Spleen (tissue), 7 donors: ENCODE measurements around the gene IVL.

ENCODE experiments used
- CTCF ChIP-seq, 11 experiments: fragments of 200-600 bp in 7 of 11; fragments of 450-650 bp in 4 of 11; sonication (generic) in 4 of 11; IDR thresholded peaks in 8 of 11; conservative IDR thresholded peaks in 3 of 11; 1 replicate in 7 of 11; 2 replicates in 4 of 11; pipeline versions ENCODE4 v1.4.0 to v1.8.0; 2016 to 2021; ENCODE audit warnings: antibody characterized with exemption in 11 of 11, inconsistent platforms in 4 of 11, mild to moderate bottlenecking in 1 of 11
- POLR2A ChIP-seq, 3 donors: fragments of 450-650 bp; IDR thresholded peaks; one replicate each; pipeline ENCODE4 v1.5.1; 2017; ENCODE audit warnings: antibody characterized with exemption in 3 of 3, mild to moderate bottlenecking in 1 of 3
- POLR2AphosphoS5 ChIP-seq, 3 donors: sonication (generic); formaldehyde crosslinking; IDR thresholded peaks; one replicate each; pipeline ENCODE4 v1.5.1; 2017; ENCODE audit warnings: antibody characterized with exemption in 3 of 3
- donor health status: DM: no; HTN: no; CAD: no; lungs with moderate emphysema.
- donor health status: DM: no; HTN: no; CAD: no.
- donor health status: DM: no; HTN: no; CAD: no.

- no peak for TF ChIP-seq CTCF (IDR thresholded peaks at IDR 0.05 in 8 of 11, conservative IDR thresholded peaks at IDR 0.05 in 3 of 11)
- TF ChIP-seq POLR2A (IDR thresholded peaks at IDR 0.05): no peak
- no peak for TF ChIP-seq POLR2AphosphoS5 (IDR thresholded peaks at IDR 0.05)
Observed at GRCh38 chr1:152860129-152860528, 48.2 kb upstream of the IVL start.
